Psoas muscle (tissue), 8 donors: ENCODE measurements around the gene BTG2. TPM values are rescaled to one million over a fixed set of nuclear protein-coding genes. Genes with fewer than 3 reads are reported as not detected.
A peak's percentile ranks its signal among the peaks of the same experiment; 100 is the strongest.
"Not testable (repeated sequence)": the region's sequence is repeated elsewhere in the genome, so short reads cannot be mapped to it uniquely, and the experiment has no call there.

ENCODE experiments used
- ATAC-seq, 4 donors: fragments of 200-7000 bp; cut with Tn5 transposase; one replicate each; pipeline ENCODE4 v1.9.1; 2020; ENCODE audit warnings: moderate library complexity in 3 of 4, mild to moderate bottlenecking in 2 of 4
- DNase-seq, 2 donors: peaks; one replicate each; pipeline ENCODE4 v3.0.0-alpha.2; 2020
- H3K27ac ChIP-seq: fragments of 200-600 bp; one replicate; pipeline ENCODE4 v1.8.0; 2022
- H3K27me3 ChIP-seq, 3 donors: fragments of 200-600 bp in 1 of 3; one replicate each; pipeline versions ENCODE4 v1.6.1 to v1.8.0; 2013 to 2022; ENCODE audit warnings: low read length in 2 of 3, mild to moderate bottlenecking in 2 of 3, moderate library complexity in 1 of 3; ENCODE audit not compliant: insufficient read depth in 3 of 3
- H3K36me3 ChIP-seq, 2 donors: fragments of 200-600 bp in 1 of 2; one replicate each; pipeline versions ENCODE4 v1.6.1 to v1.8.0; 2013 to 2022; ENCODE audit warnings: low read depth in 1 of 2, mild to moderate bottlenecking in 1 of 2, moderate library complexity in 1 of 2; ENCODE audit not compliant: insufficient read depth in 1 of 2
- H3K4me1 ChIP-seq: fragments of 200-600 bp; one replicate; pipeline ENCODE4 v1.8.0; 2022
- H3K4me3 ChIP-seq: fragments of 200-600 bp; one replicate; pipeline ENCODE4 v1.8.0; 2022; ENCODE audit warnings: mild to moderate bottlenecking
- H3K9me3 ChIP-seq: fragments of 200-600 bp; one replicate; pipeline ENCODE4 v1.8.0; 2022
- CTCF ChIP-seq: fragments of 200-600 bp; IDR thresholded peaks from one replicate; pipeline ENCODE4 v1.8.0; 2022; ENCODE audit warnings: antibody characterized with exemption
- WGBS, 3 donors: extraction: QIAGEN DNeasy Blood & Tissue Kit; methylation state at CpG; one replicate each; pipeline versions ENCODE4 v1.1.6 to v1.1.7; 2013; 5-methylcytosine and 5-hydroxymethylcytosine counted together
- intact Hi-C, 2 donors: fragments of 100-400 bp; cut with DNase I; formaldehyde crosslinking; loops; one replicate each; pipeline versions ENCODE4 v1.11.0 to v1.14.2; 2022
- polyA plus RNA-seq, 3 donors: library from polyadenylated mRNA; stranded (reverse); fragments of 200-250 nt; gene quantifications; one replicate each; pipeline ENCODE4 v1.2.3, GENCODE V29; 2013
- total RNA-seq, 4 donors: library from RNA; stranded (reverse); fragmentation: NEBNext Ultra II Directional in 2 of 4; extraction: Animal tissue kit (Norgen Biotek cat#: 25700) in 2 of 4; gene quantifications; one replicate each; pipeline versions ENCODE4 v1.2.1 to v1.2.4, GENCODE V29; 2021 to 2023
- donor health status: healthy with polysubstance abuse.
- donor health status: DM: no; HTN: no; CAD: no; lungs with moderate emphysema.
- donor health status: Bipolar disorder and iron deficiency.
- donor health status: healthy.
- donor health status: DM: yes; HTN: yes; CAD: no.
- donor health status: DM: no; HTN: no; CAD: no.
- donor health status: DM: no; HTN: no; CAD: no.
- donor health status: DM: yes; HTN: yes; CAD: no.

The BTG2 gene
- total and polyA plus RNA-seq, 7 donors = 17.6 to 360 (median 119) TPM

DNA sequence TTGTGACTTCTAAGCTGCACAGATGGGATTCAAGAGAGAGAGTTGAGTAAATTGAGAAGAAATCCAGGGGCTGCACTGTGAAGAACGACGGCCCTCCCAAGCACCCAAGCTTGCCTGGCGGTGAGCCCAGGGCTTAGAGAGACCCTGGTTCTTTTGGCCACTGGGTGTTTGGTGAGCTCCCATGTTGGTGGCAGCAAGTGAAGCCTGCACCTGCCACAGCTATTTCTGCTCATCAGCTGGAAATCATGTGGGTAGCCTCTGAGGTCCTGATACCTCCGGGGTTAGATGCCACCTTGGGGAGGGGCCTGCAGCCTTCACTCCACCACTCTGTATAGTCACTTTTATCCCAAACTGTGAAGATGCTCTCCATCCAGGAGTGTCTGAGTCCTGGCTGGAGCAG is 6.2 kb upstream of the BTG2 start:
- intact Hi-C loops = no loop called here
- ATAC-seq = peak in 3 of 4 donors; percentile 24 to 59 (median 41)
- Histone ChIP-seq H3K36me3 (no peaks in the 10 kb centered on the region), H3K9me3 (no peaks in the 10 kb centered on the region), H3K4me1 (peaks cover 3% of the 10 kb centered on the region), H3K4me3 (no peak overlapping the region), H3K27me3 (no peaks in the 10 kb centered on the region), H3K27ac (peak overlapping the region; percentile 39)
- DNase-seq = no peak
- 42 to 53% (median 48%) methylated on average over 4 of the region's 4 CpGs for WGBS, 3 donors
- no peak for TF ChIP-seq CTCF

DNA sequence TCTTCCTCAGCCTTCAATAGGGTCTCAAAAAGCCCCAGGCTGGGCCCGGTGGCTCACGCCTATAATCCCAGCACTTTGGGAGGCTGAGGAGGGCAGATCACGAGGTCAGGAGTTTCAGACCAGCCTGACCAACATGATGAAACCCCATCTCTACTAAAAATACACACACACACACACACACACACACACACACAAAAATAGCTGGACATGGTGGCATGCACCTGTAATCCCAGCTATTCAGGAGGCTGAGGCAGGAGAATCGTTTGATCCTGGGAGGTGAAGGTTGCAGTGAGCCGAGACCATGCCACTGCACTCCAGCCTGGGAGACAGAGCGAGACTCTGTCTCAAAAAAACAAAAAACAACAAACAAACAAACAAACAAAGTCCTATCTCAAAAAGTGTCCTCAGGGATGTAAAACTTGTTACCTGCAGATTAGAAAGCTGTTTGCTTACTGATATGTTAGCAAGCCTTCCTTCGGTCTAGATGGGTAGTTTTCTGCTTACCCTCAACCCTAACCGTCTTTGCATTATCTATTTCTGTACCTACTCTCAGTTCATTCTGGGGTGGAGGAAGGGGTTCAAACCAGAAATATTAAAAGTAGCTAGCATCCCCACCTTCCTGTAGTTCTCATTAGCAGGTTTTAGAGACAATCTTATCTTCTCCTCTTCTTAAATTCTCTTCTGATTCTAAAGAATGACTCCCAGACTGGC is 5.4 kb upstream of the BTG2 start:
- 68 to 78% (median 69%) methylated on average over 8 of the region's 8 CpGs for WGBS, 3 donors
- peak overlapping the region; percentile 39 for H3K27ac ChIP-seq
- H3K9me3 ChIP-seq, intact Hi-C loops, H3K27me3 ChIP-seq, DNase-seq, H3K4me1 ChIP-seq, H3K4me3 ChIP-seq, H3K36me3 ChIP-seq: not testable (repeated sequence)
- ATAC-seq = peak in 2 of 4 donors; percentile 10 to 23

DNA sequence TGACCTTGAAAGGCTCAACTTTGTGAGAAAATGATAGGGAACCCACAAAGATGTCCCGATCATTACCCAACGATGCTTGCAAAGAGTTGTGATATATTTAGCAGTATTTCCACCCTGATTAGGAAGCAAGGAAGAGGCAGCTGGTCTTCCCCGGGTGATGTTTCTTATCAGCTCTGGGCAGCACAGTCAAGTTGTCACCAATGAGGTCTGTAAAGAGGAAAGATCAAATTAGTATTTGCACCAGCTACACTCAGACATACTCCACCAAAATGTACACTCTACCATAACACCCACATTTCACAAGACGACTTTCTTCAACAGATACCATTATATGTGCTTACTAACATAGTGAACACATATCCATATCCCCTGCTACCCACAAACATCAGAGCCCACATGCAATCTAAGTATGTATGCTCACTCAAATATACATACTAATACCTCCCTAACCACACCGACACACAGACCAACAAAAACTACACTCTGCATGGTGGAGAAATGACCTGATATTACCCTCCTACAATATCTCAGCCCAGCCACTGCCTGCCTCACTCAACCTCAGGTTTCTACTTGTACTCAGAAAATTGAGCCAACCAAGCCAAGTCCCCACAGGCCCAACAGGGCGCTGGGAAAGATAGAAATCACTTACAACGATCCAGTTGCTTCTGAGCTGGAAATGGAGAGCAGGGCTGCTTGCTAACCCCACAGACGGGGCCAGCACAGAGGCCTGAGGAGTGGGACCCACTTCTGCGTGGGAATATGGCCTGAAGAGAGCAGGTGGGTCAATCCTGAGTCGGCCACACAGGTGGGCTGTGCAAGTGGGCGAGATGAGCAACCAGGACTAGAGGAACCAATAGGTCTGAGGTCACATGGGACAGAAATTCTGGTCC is 4.6 kb upstream of the BTG2 start:
- Histone ChIP-seq H3K4me3 (no peak overlapping the region), H3K36me3 (no peaks in the 10 kb centered on the region), H3K9me3 (no peaks in the 10 kb centered on the region), H3K4me1 (peaks cover 7% of the 10 kb centered on the region), H3K27ac (no peak overlapping the region), H3K27me3 (no peaks in the 10 kb centered on the region)
- no peak for DNase-seq
- 74 to 80% (median 74%) methylated on average over 11 of the region's 11 CpGs for WGBS, 3 donors
- TF ChIP-seq CTCF = no peak
- intact Hi-C loops = no loop called here
- ATAC-seq = no peak

DNA sequence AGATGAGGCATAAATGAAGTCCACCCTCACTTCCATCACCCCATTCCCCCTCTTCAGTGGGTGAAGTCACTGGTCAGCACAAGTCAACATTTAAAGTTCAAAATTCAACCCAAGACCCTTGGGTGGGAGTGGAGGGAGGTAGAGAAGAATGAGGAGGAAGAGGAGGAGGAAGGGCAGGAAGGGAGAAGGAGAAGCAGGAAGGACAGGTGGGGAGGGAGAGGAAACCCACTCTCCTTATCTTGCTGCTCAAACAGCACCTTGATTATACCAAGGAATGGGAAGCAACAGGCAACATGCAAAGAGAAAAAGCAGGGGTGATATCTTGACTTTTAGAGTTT is 4.0 kb upstream of the BTG2 start:
- H3K27ac ChIP-seq = no peak overlapping the region

More for the DNA sequence above, 4.0 kb upstream of the BTG2 start:
- no peaks in the 10 kb centered on the region for H3K27me3 ChIP-seq
- no peak overlapping the region for H3K4me3 ChIP-seq
- no peak for DNase-seq
- no peak for TF ChIP-seq CTCF
- no peaks in the 10 kb centered on the region for H3K9me3 ChIP-seq
- no peaks in the 10 kb centered on the region for H3K36me3 ChIP-seq
- no peak for ATAC-seq
- H3K4me1 ChIP-seq = peaks cover 7% of the 10 kb centered on the region
- intact Hi-C loops = no loop called here
